ENCODE measurements around the gene CDO1.

DNA sequence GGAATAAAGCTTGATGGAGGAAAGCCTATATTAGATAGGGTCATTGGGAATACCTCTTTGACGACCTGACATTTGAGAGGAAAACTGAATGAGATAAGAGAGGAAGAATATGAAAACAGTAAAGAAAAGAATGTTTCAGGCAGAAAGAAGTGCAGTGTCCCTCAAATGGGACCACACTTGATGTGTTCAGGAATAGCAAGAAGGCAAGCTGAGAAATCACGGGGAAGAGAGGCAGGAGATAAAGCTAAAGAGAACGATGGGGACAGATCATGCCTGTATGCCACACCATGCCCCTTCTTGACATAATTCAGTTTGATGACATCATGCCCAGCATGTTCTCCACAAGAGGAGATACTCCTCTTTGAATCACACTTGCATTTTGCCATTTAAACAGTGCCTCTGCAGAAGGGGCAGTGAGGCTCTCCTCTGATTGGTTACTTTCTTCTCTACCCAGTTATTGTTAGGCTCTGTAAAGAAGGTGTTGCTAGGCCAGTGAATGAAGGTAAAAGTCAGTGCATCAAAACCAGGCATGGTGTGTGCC, 32.9 kb upstream of the CDO1 start:
- TF ChIP-seq, protein P1, sequence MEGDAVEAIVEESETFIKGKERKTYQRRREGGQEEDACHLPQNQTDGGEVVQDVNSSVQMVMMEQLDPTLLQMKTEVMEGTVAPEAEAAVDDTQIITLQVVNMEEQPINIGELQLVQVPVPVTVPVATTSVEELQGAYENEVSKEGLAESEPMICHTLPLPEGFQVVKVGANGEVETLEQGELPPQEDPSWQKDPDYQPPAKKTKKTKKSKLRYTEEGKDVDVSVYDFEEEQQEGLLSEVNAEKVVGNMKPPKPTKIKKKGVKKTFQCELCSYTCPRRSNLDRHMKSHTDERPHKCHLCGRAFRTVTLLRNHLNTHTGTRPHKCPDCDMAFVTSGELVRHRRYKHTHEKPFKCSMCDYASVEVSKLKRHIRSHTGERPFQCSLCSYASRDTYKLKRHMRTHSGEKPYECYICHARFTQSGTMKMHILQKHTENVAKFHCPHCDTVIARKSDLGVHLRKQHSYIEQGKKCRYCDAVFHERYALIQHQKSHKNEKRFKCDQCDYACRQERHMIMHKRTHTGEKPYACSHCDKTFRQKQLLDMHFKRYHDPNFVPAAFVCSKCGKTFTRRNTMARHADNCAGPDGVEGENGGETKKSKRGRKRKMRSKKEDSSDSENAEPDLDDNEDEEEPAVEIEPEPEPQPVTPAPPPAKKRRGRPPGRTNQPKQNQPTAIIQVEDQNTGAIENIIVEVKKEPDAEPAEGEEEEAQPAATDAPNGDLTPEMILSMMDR (IDR thresholded peaks at IDR 0.05), result no peak
- no peak for TF ChIP-seq POLR2AphosphoS5 (IDR thresholded peaks at IDR 0.05)
